ENCODE data around the gene ELOVL5. TPM values are rescaled to one million over a fixed set of nuclear protein-coding genes. Genes with fewer than 3 reads are reported as not detected.

Gene ELOVL5
- total RNA-seq, 4 donors from 2014 or later = 125 to 251 (median 186) TPM

DNA sequence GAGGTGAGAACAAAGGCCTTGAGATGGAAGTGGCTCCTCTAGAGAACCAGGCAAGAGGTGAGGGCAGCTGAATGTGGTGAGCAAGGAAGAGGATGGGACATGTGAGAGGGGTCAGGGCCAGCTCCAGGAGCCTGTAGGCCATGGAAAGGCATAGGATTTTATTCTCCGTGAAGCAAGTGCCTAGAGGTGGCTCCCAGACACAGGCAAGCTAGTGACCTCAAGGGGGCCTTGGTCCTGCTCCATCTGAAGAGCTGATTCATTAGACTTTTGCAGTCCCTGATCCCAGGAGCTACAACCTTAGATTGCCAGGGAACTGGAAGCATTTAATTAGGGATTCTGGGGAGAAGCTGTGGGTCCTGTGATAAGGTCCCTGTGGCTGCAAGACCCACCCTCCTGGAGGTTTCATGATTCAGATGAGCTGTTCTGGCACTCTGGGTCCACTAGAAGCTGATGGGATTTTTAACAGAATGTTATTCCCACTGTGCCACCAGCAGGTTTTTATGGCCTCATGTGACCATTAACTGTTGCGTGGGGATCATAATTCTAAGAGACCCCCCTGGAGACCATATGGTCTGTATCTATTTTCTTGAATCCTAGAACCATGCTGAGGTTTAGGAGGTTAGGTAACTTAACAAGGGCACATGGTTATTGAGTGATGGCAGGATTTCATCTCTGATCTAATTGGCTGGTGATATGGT lies 90.5 kb downstream of the ELOVL5 start:
- ATAC-seq (ENCODE audit: low FRiP score) = no peak
- DNase-seq (ENCODE audit: low spot score) = no peak
- no peak for TF ChIP-seq CTCF (IDR thresholded peaks at IDR 0.05)

DNA sequence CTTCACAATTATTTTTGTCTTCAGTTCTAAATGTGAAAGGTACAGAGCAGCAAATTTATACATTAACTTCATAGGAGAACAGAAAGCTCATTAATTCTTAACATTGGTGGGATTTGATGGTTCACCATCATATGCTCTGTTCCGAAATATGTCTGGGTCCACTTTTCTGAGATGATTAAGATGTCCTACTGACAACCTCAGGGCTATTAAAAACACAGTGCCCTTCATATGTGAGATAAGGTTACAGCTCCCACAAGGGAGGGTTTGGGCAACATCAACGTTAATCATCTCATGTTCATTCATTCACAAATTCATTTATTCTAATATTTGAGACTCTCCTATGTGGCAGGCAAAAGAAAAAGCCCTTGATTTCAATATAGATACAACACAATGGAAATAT lies 91.2 kb downstream of the ELOVL5 start:
- no peak for ATAC-seq (ENCODE audit: low FRiP score)
- TF ChIP-seq CTCF (IDR thresholded peaks at IDR 0.05) = no peak
- no peak for DNase-seq (ENCODE audit: low spot score)

DNA sequence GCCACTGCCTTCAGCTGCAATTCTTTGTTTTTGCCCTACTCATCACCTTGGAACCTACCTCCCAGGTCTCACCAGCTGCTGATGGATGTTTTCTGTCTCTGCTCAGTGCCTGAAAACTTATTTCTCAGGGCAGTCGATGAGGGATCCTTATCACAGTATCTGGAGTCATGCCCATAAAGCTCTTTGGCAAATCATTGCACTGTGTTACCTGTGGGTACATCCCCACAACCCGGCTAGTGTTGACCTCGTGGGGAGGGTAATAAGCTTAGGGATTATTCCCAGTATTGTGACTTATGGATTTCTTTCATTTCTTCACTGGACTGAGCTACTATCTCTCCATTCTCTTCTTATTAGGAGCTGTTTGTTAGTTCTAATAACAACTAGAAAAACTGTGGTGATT lies 91.7 kb downstream of the ELOVL5 start:
- DNase-seq (ENCODE audit: low spot score) = no peak
- no peak for ATAC-seq (ENCODE audit: low FRiP score)
- TF ChIP-seq CTCF (IDR thresholded peaks at IDR 0.05) = no peak

- TF ChIP-seq CTCF (IDR thresholded peaks at IDR 0.05) = no peak
- DNase-seq (ENCODE audit: low spot score) = no peak
- no peak for ATAC-seq (ENCODE audit: low FRiP score)
These were observed 96.5 kb downstream of the ELOVL5 start for GRCh38 chr6:53252177-53252692.

- ATAC-seq (ENCODE audit: low FRiP score) = no peak
- no peak for TF ChIP-seq CTCF (IDR thresholded peaks at IDR 0.05)
- DNase-seq (ENCODE audit: low spot score) = no peak
These were observed 97.6 kb downstream of the ELOVL5 start for GRCh38 chr6:53251033-53251672.

GRCh38 chr6:53250176-53251032 lies 98.3 kb downstream of the ELOVL5 start:
- no peak for ATAC-seq (ENCODE audit: low FRiP score)
- no peak for TF ChIP-seq CTCF (IDR thresholded peaks at IDR 0.05)
- no peak for DNase-seq (ENCODE audit: low spot score)

Measured in omental fat pad (tissue), 4 donors.